GM12878 (cell line): ENCODE measurements around the gene FGD4. TPM values are rescaled to one million over a fixed set of nuclear protein-coding genes. Genes with fewer than 3 reads are reported as not detected.

Experiments
- ATAC-seq: fragments of 200-7000 bp; cut with Tn5 transposase; 3 replicates; pipeline ENCODE4 v1.9.1; 2020; ENCODE audit warnings: mild to moderate bottlenecking, moderate library complexity
- BruUV-seq: library from RNA; stranded (reverse); fragments of 400-500 nt; replicated peaks from 2 replicates; lab custom pipeline; 2021; lab: Mats Ljungman, UMichigan
- CTCF ChIA-PET: fragments of 300-600 bp; sonication (Branson Sonifier 250); formaldehyde crosslinking; extraction: SDS; loops from one replicate; lab custom pipeline; 2021; ENCODE audit warnings: inconsistent platforms; lab: Yijun Ruan, JAX
- POLR2A ChIA-PET: fragments of 350-600 bp; formaldehyde crosslinking; extraction: SDS; loops from one replicate; lab custom pipeline; 2021; ENCODE audit warnings: inconsistent platforms; lab: Charles Lee
- RAD21 ChIA-PET: fragments of 300-600 bp; sonication (Branson Sonifier 250); formaldehyde crosslinking; loops from one replicate; lab custom pipeline; 2023; ENCODE audit warnings: antibody characterized with exemption; ENCODE audit not compliant: unreplicated experiment; lab: Charles Lee
- SMC1A ChIA-PET: fragments of 300-600 bp; sonication (Branson Sonifier 250); formaldehyde crosslinking; loops from one replicate; lab custom pipeline; 2023; ENCODE audit not compliant: unreplicated experiment, uncharacterized antibody; lab: Charles Lee
- DNase-seq: peaks from one replicate; pipeline ENCODE4 v3.0.0-alpha.2; 2011; ENCODE audit warnings: low read depth, low spot score
- FAIRE-seq: peaks from 3 replicates; lab custom pipeline; 2011; peaks lifted over from hg19 to GRCh38; lab: Jason Lieb, UNC
- H2AFZ ChIP-seq: 2 replicates; pipeline ENCODE4 v1.6.0; 2011; ENCODE audit warnings: low read depth, low read length, control low read depth; ENCODE audit not compliant: control insufficient read depth
- H3K27ac ChIP-seq: 2 replicates; pipeline ENCODE4 v1.5.1; 2011; ENCODE audit warnings: control low read depth; ENCODE audit not compliant: control insufficient read depth, insufficient read depth
- H3K27me3 ChIP-seq, 2 experiments: replicated peaks in 1 of 2; 2 replicates each; pipeline versions ENCODE4 v1.6.0 to v1.6.1; 2011; ENCODE audit warnings: low read length in 1 of 2; ENCODE audit not compliant: control insufficient read depth in 2 of 2, insufficient read depth in 2 of 2
- H3K36me3 ChIP-seq, 2 experiments: 2 replicates each; pipeline ENCODE4 v1.5.1; 2011; ENCODE audit warnings: low read length in 1 of 2; ENCODE audit not compliant: control insufficient read depth in 2 of 2, insufficient read depth in 2 of 2
- H3K4me1 ChIP-seq: 2 replicates; pipeline ENCODE4 v1.6.1; 2011; ENCODE audit warnings: mild to moderate bottlenecking, low read length, moderate library complexity, mixed read lengths; ENCODE audit not compliant: control insufficient read depth, insufficient read depth
- H3K4me2 ChIP-seq: 2 replicates; pipeline ENCODE4 v1.6.0; 2011; ENCODE audit warnings: control low read depth; ENCODE audit not compliant: control insufficient read depth, insufficient read depth
- H3K4me3 ChIP-seq: fragments of 200-600 bp; sonication (generic); 2 replicates; pipeline ENCODE4 v1.5.1; 2016
- H3K79me2 ChIP-seq: 2 replicates; pipeline ENCODE4 v1.6.0; 2011; ENCODE audit warnings: low read length; ENCODE audit not compliant: control insufficient read depth, insufficient read depth
- H3K9ac ChIP-seq: 2 replicates; pipeline ENCODE4 v1.8.0; 2011; ENCODE audit warnings: low read length, control low read depth, mixed read lengths; ENCODE audit not compliant: control insufficient read depth, insufficient read depth
- H3K9me3 ChIP-seq: replicated peaks from 3 replicates; pipeline ENCODE4 v1.5.1; 2011; ENCODE audit warnings: mild to moderate bottlenecking, low read length; ENCODE audit not compliant: control insufficient read depth, insufficient read depth
- H4K20me1 ChIP-seq: 2 replicates; pipeline ENCODE4 v1.6.0; 2011; ENCODE audit not compliant: control insufficient read depth, insufficient read depth
- CBFB ChIP-seq: IDR thresholded peaks from 2 replicates; pipeline ENCODE4 v1.6.1; 2016; ENCODE audit warnings: antibody characterized with exemption, low read depth
- CHD2 ChIP-seq: IDR thresholded peaks from 2 replicates; pipeline ENCODE4 v1.6.1; 2011; ENCODE audit warnings: low read depth, low read length, improper control_type of control experiment, borderline replicate concordance
- CHD4 ChIP-seq: fragments of 200-600 bp; sonication (generic); IDR thresholded peaks from 2 replicates; pipeline ENCODE4 v1.6.1; 2016; ENCODE audit warnings: mild to moderate bottlenecking
- ESRRA ChIP-seq: IDR thresholded peaks from 2 replicates; pipeline ENCODE4 v1.6.1; 2012; ENCODE audit warnings: mild to moderate bottlenecking, low read length, improper control_type of control experiment
- EZH2 ChIP-seq: IDR thresholded peaks from 2 replicates; pipeline ENCODE4 v1.6.1; 2012; ENCODE audit warnings: low read depth, mild to moderate bottlenecking, control low read depth, inconsistent platforms, low read length, borderline replicate concordance; ENCODE audit not compliant: control insufficient read depth
- HDAC2 ChIP-seq: fragments of 200-600 bp; sonication (generic); IDR thresholded peaks from 2 replicates; pipeline ENCODE4 v1.6.1; 2017
- KLF5 ChIP-seq: fragments of 450-650 bp; IDR thresholded peaks from 2 replicates; pipeline ENCODE4 v1.6.1; 2014; ENCODE audit warnings: mild to moderate bottlenecking; ENCODE audit not compliant: partially characterized antibody
- LARP7 ChIP-seq: fragments of 450-650 bp; IDR thresholded peaks from 2 replicates; pipeline ENCODE4 v1.6.1; 2017; ENCODE audit warnings: mild to moderate bottlenecking
- MEF2B ChIP-seq: fragments of 450-650 bp; IDR thresholded peaks from 2 replicates; pipeline ENCODE4 v1.6.1; 2018; ENCODE audit warnings: mild to moderate bottlenecking, moderate library complexity; ENCODE audit not compliant: partially characterized antibody, poor library complexity, severe bottlenecking
- MLLT1 ChIP-seq: fragments of 450-650 bp; IDR thresholded peaks from 2 replicates; pipeline ENCODE4 v1.6.1; 2016; ENCODE audit warnings: mild to moderate bottlenecking
- MYB ChIP-seq: fragments of 150-350 bp; IDR thresholded peaks from 2 replicates; pipeline ENCODE4 v1.6.1; 2014; ENCODE audit warnings: mild to moderate bottlenecking, low read depth, low read length, borderline replicate concordance
- NR2F1 ChIP-seq: fragments of 450-650 bp; conservative IDR thresholded peaks from 2 replicates; pipeline ENCODE4 v1.6.1; 2017; ENCODE audit warnings: mild to moderate bottlenecking
- PAX5 ChIP-seq: IDR thresholded peaks from 2 replicates; pipeline ENCODE4 v1.6.1; 2011; ENCODE audit warnings: low read depth, low read length, borderline replicate concordance
- POU2F2 ChIP-seq: IDR thresholded peaks from 3 replicates; pipeline ENCODE4 v1.6.1; 2011; ENCODE audit warnings: low read depth, mild to moderate bottlenecking, low read length, borderline replicate concordance
- RFX5 ChIP-seq: IDR thresholded peaks from 2 replicates; pipeline ENCODE4 v1.6.1; 2011; ENCODE audit warnings: low read depth, low read length, improper control_type of control experiment
- SMARCA5 ChIP-seq: fragments of 450-650 bp; IDR thresholded peaks from 2 replicates; pipeline ENCODE4 v1.6.1; 2017; ENCODE audit warnings: mild to moderate bottlenecking
- SREBF1 ChIP-seq: IDR thresholded peaks from 2 replicates; pipeline ENCODE4 v1.6.1; 2012; ENCODE audit warnings: mild to moderate bottlenecking, low read length
- SUPT20H ChIP-seq: IDR thresholded peaks from 2 replicates; pipeline ENCODE4 v1.6.1; 2011; ENCODE audit warnings: low read depth, mild to moderate bottlenecking, low read length, moderate library complexity, borderline replicate concordance; ENCODE audit not compliant: control insufficient read depth
- TBL1XR1 ChIP-seq: IDR thresholded peaks from 2 replicates; pipeline ENCODE4 v1.6.1; 2012; ENCODE audit warnings: low read depth, low read length, improper control_type of control experiment
- TCF7 ChIP-seq: IDR thresholded peaks from 2 replicates; pipeline ENCODE4 v1.6.1; 2014; ENCODE audit warnings: antibody characterized with exemption, borderline replicate concordance
- ZBED1 ChIP-seq: IDR thresholded peaks from 2 replicates; pipeline ENCODE4 v1.6.1; 2016; ENCODE audit warnings: borderline replicate concordance
- ZBTB33 ChIP-seq: fragments of 450-650 bp; IDR thresholded peaks from 2 replicates; pipeline ENCODE4 v1.6.1; 2017; ENCODE audit warnings: mild to moderate bottlenecking
- ZNF207 ChIP-seq: fragments of 450-650 bp; IDR thresholded peaks from 2 replicates; pipeline ENCODE4 v1.6.1; 2014; ENCODE audit warnings: antibody characterized with exemption, mild to moderate bottlenecking, borderline replicate concordance
- ZNF217 ChIP-seq: fragments of 450-650 bp; IDR thresholded peaks from 2 replicates; pipeline ENCODE4 v1.6.1; 2017; ENCODE audit warnings: antibody characterized with exemption, mild to moderate bottlenecking
- WGBS: methylation state at CpG from one replicate; pipeline ENCODE4 v1.1.6; 2016; ENCODE audit warnings: low lambda C conversion rate; ENCODE audit not compliant: insufficient replicate concordance, insufficient coverage; ENCODE audit errors: missing lambda C conversion rate; 5-methylcytosine and 5-hydroxymethylcytosine counted together
- in situ Hi-C: fragments of 300-500 bp; cut with MboI; formaldehyde crosslinking; loops from 9 replicates; pipeline ENCODE4 v1.14.3; 2018; ENCODE audit warnings: mixed read lengths
- intact Hi-C: fragments of 100-400 bp; cut with micrococcal nuclease; formaldehyde crosslinking; loops from one replicate; pipeline ENCODE4 v1.14.2; 2022; ENCODE audit not compliant: unreplicated experiment
- polyA plus RNA-seq, 11 experiments: library from polyadenylated mRNA; depleted of rRNA in 4 of 11; unstranded in 6 of 11; stranded (reverse) in 5 of 11; fragments of >200 nt; fragmentation: Nextera tagmentation in 4 of 11; fragmentation: Illumina TruSeq in 1 of 11; extraction: Ambion mirVana in 4 of 11; extraction: Trizol in 1 of 11; gene quantifications; 1 replicate in 1 of 11; 2 replicates in 10 of 11; pipeline versions ENCODE4 v1.2.1 to v1.2.3, GENCODE V29; 2011 to 2016; ENCODE audit warnings: inconsistent platforms in 2 of 11, missing spikeins in 2 of 11, low read depth in 1 of 11
- total RNA-seq, 4 experiments: library from RNA; depleted of rRNA in 3 of 4; stranded (reverse); fragments of >200 nt in 3 of 4; fragmentation: Illumina TruSeq in 1 of 4; extraction: Trizol in 1 of 4; gene quantifications; 2 replicates each; pipeline versions ENCODE4 v1.2.1 to v1.2.3, GENCODE V29; 2013 to 2021

Gene FGD4
- total and polyA plus RNA-seq, 10 of the 15 experiments (the other 5 are each of a cell fraction or from before 2014, with no cell fraction given) = 0.01 to 0.18 (median 0.08) TPM; not detected in 3

GRCh38 chr12:32517966-32518365 is 118.6 kb downstream of the FGD4 start (continued):
- TF ChIP-seq SMARCA5 (no peak), CHD4 (no peak), POU2F2 (no peak), KLF5 (no peak), NR2F1 (no peak), CHD2 (no peak), MEF2B (no peak), ZNF217 (no peak)

- no peaks in the 10 kb centered on the region for H3K36me3 ChIP-seq
- H3K4me2 ChIP-seq = no peak overlapping the region
- H3K27me3 ChIP-seq = no peaks in the 10 kb centered on the region
- H3K27ac ChIP-seq = no peak overlapping the region
- no peaks in the 10 kb centered on the region for H4K20me1 ChIP-seq
- no peak overlapping the region for H3K9ac ChIP-seq
- no peak for ATAC-seq
- BruUV-seq = no TSS peak
- no peaks in the 10 kb centered on the region for H3K79me2 ChIP-seq
- H3K9me3 ChIP-seq = no peaks in the 10 kb centered on the region
- ChIA-PET RAD21 (no interaction called here), POLR2A (interaction anchor here (0.7 kb wide), 1 partner anchor 17 kb away, joined by 3 read pairs; no protein-coding TSS in a partner anchor), CTCF (no interaction called here), SMC1A (no interaction called here)
- in situ Hi-C loops = no loop called here
- H3K4me1 ChIP-seq = peaks cover 13% of the 10 kb centered on the region
- no peak for DNase-seq
- no peak overlapping the region for H2AFZ ChIP-seq
- FAIRE-seq = no peak
- no peak overlapping the region for H3K4me3 ChIP-seq
- intact Hi-C loops = no loop called here
- WGBS = 11% methylated on average over 2 of the region's 3 CpGs
- no peak for TF ChIP-seq RFX5
- no peak for TF ChIP-seq ZNF207
- no peak for TF ChIP-seq SREBF1
- no peak for TF ChIP-seq LARP7
- no peak for TF ChIP-seq SMARCA5
- TF ChIP-seq ESRRA = no peak
- TF ChIP-seq MLLT1 = no peak
- no peak for TF ChIP-seq SUPT20H
- no peak for TF ChIP-seq EZH2
- TF ChIP-seq TCF7 = no peak
- TF ChIP-seq CBFB = no peak
- no peak for TF ChIP-seq HDAC2
- no peak for TF ChIP-seq MYB
- no peak for TF ChIP-seq ZBED1
- TF ChIP-seq TBL1XR1 = no peak
- TF ChIP-seq ZBTB33 = no peak
- TF ChIP-seq PAX5 = no peak
Measured at GRCh38 chr12:32519047-32519446, 119.7 kb downstream of the FGD4 start.
